Activated T-helper 1 cell treated with Interleukin-2 at 50 U/mL for 16 hours (primary cell): ENCODE results near the gene HABP4.
"Not testable (repeated sequence)": the region's sequence is repeated elsewhere in the genome, so short reads cannot be mapped to it uniquely, and the experiment has no call there.

Experiments
- DNase-seq: peaks from one replicate; pipeline ENCODE4 v3.0.0-alpha.2; 2020; ENCODE audit warnings: low read depth

HABP4 gene

DNA sequence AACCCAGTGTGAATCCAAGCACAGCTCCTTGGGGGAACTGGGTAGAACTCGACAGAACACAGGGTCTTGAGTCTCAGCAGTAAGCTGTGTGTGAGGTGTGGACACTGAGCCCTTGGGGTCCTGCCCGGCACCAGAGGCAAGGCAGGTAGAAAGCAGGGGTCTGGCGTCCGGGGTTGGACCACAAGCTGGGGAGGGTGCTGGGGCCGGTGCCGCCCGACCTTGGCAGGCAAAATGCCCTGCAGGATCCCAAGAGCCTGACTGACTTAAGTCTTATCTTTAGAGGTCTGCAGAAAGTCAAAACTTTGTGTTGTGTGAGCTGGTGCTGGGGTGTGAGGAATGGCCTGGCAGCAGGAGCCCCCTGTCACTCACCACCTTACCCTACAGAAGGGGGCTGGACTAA, 49.3 kb downstream of the HABP4 start:
- DNase-seq, result no peak

DNA sequence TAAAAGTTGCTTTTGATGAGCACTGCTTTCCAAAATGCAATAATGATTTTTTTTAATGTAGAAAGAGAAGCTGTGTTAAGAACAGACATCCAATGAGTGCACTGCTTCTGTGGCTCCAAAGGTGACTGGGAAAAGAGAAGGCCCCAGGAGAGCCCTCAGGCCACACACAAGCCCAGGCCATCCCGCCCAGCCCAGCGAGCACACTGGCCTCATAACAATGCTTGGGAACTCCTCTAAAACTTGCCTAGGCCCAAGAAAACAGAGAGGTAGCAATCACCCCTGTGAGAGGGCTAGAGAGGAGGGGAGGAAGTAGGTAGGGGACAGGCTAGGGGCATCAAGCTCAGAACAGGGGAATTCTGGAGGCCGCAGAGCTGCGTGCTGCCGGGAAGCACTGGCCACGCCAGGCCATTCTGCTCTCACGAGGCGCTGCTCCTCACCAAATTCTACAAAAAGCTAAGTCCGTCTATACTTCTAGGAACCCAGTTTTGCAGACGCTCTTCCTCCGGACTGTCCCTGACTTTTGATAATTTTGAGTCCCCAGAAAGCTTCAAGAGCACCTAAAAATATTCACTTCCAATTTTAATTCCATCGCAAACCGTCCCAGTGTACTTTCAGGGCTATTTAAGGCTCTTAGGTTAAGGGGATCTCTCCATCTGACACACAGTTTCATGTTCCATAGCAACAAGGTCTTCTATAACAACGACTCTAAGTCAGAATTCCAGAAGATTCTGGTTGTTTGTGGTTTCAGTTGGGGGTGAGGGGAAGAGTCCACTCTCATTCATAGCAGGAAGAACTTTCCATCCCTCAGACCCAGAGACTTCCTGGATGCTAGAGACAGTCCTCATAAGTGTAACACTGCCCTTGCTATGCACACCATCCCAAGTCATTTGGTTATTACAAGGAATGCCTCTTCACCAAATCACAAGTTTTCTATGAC, 51.0 kb downstream of the HABP4 start:
- DNase-seq, result no peak

GRCh38 chr9:96501633-96502538, 51.9 kb downstream of the HABP4 start:
- no peak for DNase-seq

- no peak for DNase-seq
Measured at GRCh38 chr9:96502539-96503373, 52.8 kb downstream of the HABP4 start.

DNA sequence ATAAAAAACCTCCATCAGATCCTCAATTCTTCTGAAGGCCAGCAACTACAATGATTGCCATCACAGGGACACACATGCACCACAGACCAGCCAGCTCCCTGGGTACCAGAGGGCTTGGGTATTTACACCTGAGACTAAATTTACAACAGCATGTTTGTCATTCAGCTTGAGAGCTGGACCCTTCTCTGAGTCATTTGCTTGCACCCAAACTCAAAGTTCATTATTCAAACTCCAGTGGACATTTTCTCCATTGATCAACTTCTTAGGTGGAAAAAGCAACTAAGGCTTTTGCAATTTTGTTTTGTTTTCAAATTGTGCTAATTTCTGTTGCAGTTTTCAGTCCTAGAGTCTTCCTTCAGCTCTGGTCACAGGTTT, 53.4 kb downstream of the HABP4 start:
- DNase-seq, result not testable (repeated sequence)

DNA sequence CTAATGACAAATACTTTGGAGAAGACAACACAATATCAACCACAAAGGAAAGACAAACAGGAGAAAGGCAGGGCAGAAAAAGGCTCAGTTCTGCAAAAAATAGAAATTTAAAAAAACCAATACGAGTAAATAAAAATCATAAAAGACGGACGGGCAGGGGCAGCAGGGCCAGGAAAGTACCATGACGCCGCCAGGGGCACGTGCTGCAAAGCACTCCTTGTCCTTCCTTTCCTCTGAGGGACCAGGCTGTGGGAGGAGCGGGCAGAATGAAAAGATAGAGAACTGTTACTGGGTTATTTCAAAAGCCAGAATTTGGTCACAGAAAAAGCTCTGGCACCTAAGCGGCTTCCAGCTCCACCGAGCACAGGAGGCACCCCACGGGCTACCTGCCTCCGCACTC, 53.9 kb downstream of the HABP4 start:
- DNase-seq, result no peak

DNA sequence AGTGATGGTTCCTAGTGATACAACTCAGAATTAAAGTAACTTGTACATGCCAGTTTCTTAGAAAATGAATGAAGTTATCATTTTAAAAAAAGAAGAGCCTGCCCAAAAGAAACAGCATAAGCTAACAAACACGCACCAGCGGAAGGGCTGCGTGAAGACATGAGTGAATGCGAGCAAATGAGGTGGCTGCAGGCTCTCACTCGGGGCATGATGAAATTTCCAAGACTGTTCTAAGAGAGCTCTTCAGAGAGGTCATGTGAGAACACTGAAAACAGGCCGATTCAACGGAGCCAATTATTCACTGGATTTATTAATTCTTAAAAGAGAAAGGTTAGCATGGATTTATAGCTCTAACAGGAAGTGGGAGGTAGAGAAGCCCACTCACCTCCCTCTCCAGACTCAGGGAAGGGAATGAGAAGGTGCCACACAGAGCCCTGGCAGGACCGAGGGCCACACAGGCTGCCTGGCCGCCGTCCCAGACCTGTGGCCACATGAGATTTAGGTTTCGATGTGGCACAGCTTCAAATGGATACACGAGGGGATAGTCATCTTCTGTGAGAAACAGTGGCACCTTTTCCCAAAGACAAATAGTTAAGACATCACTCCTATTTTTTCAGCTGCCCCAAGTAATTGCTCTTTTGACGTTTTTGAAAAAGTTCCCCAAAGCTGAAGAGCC, 55.5 kb downstream of the HABP4 start:
- no peak for DNase-seq

DNA sequence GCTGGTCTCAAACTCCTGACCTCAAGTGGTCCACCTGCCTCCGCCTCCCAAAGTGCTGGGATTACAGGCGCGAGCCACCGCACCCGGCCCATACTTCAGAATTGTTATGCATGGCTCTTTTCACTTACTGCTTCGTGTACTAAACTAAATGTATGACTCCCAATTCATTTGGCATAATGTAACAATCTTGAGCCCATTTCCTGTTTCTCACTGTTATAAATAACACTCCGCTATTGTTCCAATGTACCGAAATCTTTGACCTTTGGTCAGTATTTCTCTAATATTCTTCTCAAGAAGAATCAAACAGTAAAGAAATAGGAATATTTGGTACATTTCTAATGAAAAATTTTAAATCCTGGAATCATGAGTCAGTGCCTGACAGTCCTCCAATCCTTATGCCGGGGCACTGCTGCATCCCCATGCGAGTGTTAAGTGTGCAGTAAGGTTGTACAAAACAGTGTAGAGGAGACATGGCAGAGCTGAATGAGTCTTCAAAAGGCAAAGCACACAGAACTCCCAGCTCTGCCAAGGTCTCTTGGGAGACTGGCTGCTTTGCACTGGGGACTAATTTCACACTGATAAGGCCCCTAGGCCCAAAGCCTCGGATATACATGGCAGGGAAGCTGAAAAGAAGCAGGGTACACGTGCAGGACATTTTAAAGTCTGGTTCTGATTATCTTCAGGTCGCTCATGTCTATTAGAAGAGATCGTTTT, 58.4 kb downstream of the HABP4 start:
- DNase-seq, result no peak

DNA sequence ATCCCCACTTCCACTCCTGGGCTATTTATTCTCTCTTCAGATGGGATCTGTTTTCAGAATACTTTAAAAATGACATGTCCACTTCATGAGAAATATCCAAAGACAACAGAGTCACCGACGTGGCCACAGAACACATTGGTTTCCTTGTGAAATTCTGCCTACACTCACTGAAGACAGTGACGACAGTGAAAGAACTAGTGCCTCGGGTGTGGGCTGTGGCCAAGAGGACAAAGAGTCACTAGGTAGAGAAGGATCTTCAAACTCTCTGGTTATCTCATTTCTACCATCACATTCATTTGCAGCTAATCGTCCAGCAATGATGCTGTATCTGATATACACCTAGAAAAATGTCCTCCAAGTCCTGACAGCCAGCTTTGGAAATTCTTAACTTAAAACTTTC, 59.1 kb downstream of the HABP4 start:
- DNase-seq, result no peak

DNA sequence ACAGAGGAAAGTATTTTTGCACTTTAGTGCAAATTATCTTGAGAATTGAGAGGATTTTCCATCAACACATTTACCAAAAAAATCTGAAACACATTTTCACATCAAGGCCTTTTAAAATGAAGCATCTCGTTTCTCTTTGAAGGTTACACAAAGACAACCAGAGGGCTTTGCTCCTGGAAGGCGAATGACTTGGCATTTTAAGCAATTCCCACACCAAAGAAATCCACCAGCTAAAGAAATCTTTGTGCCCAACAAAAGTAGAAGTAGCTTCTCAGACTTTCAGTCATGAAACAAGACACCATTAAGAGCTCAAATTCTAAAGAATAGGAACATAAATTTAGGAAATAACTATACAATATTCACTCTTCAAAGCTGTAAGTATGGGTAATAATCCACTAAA, 59.9 kb downstream of the HABP4 start:
- DNase-seq, result no peak

DNA sequence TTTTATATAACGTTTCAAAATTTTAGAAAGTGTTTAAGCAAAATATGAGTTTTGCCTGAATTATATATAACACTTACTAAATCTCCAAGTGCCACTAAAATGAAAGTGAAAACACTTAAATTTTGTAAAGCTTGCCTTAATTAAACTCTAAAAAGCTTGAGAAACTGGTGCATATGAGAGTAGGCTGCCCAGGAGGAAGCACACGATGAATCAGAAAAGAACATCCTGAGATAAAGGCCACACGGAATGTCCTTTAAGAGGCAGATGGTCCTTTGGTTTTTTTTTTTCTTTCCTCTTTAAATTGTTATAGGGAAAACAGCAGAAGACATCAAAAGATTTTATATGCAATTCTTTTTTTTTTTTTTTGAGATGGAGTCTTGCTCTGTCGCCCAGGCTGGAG, 60.3 kb downstream of the HABP4 start:
- DNase-seq, result no peak

- no peak for DNase-seq
Measured at GRCh38 chr9:96512240-96512639, 62.3 kb downstream of the HABP4 start.

- DNase-seq, result no peak
Measured at GRCh38 chr9:96513622-96514021, 63.7 kb downstream of the HABP4 start.

DNA sequence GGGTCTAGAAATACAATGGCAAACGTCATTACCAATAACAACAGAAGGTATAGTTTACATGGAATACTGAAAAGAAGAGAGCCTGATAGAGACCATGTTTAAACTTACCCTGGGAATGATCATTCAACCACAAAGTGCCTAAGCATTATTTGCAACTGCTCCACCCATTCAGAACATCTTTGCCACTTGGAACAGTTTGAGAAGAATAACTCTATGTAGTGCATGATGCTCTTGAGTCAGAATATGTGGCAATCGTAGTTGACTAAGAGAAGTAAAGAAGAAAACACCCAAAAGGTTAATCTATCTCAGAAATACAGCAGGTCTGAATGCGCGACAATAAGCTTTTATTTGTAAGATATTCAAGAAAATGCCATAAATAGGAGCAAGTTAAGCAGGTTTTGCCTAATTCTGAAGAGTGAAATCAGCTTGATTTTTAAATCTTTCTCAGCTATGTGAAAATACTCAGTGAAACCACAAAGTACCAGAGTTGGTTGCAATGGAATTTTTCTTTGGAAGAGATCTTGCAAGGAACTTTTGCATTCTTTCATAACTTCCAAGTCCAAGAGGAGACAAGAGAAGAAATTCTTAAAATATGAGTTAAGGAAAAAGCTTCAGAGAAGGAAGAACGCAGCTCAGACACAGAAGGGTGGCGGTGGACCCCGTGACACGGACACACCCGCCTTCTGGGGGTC, 64.3 kb downstream of the HABP4 start:
- no peak for DNase-seq

GRCh38 chr9:96514800-96515158, 64.8 kb downstream of the HABP4 start:
- DNase-seq, result no peak

GRCh38 chr9:96515621-96516470, 65.9 kb downstream of the HABP4 start:
- no peak for DNase-seq

DNA sequence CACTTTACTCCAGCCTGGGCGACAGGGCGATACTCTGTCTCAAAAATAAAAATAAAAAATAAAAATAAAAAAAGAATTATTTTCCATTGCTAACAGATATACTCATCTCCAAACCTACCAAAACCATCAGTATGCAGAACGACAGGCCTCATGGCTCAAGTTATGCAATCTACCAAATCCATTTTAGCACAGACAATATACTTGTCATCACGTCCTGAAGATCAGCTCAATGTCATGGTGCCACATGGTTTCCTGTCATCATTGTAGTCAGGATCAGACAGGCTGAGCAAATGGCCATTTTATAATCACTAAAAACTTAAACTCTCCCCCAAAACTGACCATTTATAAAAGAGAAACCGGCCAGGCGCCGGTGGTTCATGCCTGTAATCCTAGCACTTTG, 69.1 kb downstream of the HABP4 start:
- no peak for DNase-seq

DNA sequence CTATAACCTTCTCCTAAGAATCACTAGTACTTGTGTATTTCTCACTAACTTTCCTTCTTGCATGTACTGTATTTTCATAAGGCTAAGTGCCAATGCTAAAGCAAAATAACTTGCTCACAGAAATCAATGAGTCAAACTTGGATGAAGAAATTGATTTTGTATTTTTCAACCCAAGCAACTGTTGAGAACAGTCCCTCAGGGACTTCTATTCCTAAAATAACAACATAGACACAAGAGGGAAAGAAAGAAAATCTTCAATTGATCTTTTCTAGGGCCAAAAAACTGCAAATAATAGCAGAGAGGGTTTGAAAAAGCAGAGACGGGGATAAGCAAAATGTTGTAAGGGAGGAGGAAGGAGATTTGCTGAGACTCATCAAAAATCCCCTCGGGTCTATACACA, 69.8 kb downstream of the HABP4 start:
- DNase-seq, result no peak

DNA sequence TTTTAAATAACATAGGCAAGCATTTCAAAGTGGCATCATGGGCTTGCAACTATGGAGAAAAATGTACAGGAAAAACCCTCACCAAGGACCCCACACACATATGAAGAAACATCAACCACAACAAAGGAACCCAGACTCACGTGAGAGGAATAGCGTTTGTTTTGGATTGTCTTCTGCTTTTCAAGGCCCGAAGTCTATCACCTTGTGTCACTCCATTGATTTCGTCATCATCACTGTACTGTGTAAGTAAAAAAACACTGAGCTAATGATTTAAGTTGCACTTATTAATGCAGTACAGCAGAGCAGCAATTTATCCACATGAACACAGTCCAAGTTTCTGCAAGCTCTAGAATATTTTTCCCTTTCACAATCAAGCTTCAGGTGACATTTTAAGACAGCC, 72.4 kb downstream of the HABP4 start:
- DNase-seq, result no peak
